ENCODE data around the gene RNF128.
"Not testable (repeated sequence)": the region's sequence is repeated elsewhere in the genome, so short reads cannot be mapped to it uniquely, and the experiment has no call there.

Gene RNF128

GRCh38 chrX:106751407-106751806 lies 24.9 kb downstream of the RNF128 start:
- no peaks in the 10 kb centered on the region for H3K27me3 ChIP-seq (replicated peaks; ENCODE audit: control insufficient read depth, insufficient read depth, low read length)
- no peak overlapping the region for H3K4me3 ChIP-seq (replicated peaks; ENCODE audit: low read depth, low read length)
- DNase-seq (ENCODE audit: extremely low read depth, insufficient read length): no peak
- no peaks in the 10 kb centered on the region for H3K36me3 ChIP-seq (ENCODE audit: control insufficient read depth, insufficient read depth, low read length)
- TF ChIP-seq CTCF (IDR thresholded peaks at IDR 0.05; ENCODE audit: insufficient read depth, low read length, poor library complexity, severe bottlenecking): no peak

GRCh38 chrX:106752101-106752678 lies 25.7 kb downstream of the RNF128 start:
- H3K27me3 ChIP-seq (replicated peaks; ENCODE audit: control insufficient read depth, insufficient read depth, low read length): no peaks in the 10 kb centered on the region
- no peak overlapping the region for H3K4me3 ChIP-seq (replicated peaks; ENCODE audit: low read depth, low read length)
- no peaks in the 10 kb centered on the region for H3K36me3 ChIP-seq (ENCODE audit: control insufficient read depth, insufficient read depth, low read length)
- peak; percentile 11 for TF ChIP-seq CTCF (IDR thresholded peaks at IDR 0.05; ENCODE audit: insufficient read depth, low read length, poor library complexity, severe bottlenecking)
- no peak for DNase-seq (ENCODE audit: extremely low read depth, insufficient read length)

- DNase-seq (ENCODE audit: extremely low read depth, insufficient read length); H3K36me3 ChIP-seq (ENCODE audit: control insufficient read depth, insufficient read depth, low read length); H3K4me3 ChIP-seq (replicated peaks; ENCODE audit: low read depth, low read length); H3K27me3 ChIP-seq (replicated peaks; ENCODE audit: control insufficient read depth, insufficient read depth, low read length): not testable (repeated sequence)
These were observed 42.8 kb downstream of the RNF128 start for GRCh38 chrX:106769288-106769687.

GRCh38 chrX:106774981-106775380 lies 48.5 kb downstream of the RNF128 start:
- H3K36me3 ChIP-seq (ENCODE audit: control insufficient read depth, insufficient read depth, low read length): no peaks in the 10 kb centered on the region
- no peak for DNase-seq (ENCODE audit: extremely low read depth, insufficient read length)
- H3K4me3 ChIP-seq (replicated peaks; ENCODE audit: low read depth, low read length): no peak overlapping the region
- H3K27me3 ChIP-seq (replicated peaks; ENCODE audit: control insufficient read depth, insufficient read depth, low read length): no peaks in the 10 kb centered on the region
- TF ChIP-seq CTCF (IDR thresholded peaks at IDR 0.05; ENCODE audit: insufficient read depth, low read length, poor library complexity, severe bottlenecking): no peak

GRCh38 chrX:106780264-106780663 lies 53.8 kb downstream of the RNF128 start:
- no peak for TF ChIP-seq CTCF (IDR thresholded peaks at IDR 0.05; ENCODE audit: insufficient read depth, low read length, poor library complexity, severe bottlenecking)
- Histone ChIP-seq H3K27me3 (replicated peaks; ENCODE audit: control insufficient read depth, insufficient read depth, low read length) (no peaks in the 10 kb centered on the region), H3K4me3 (replicated peaks; ENCODE audit: low read depth, low read length) (no peak overlapping the region), H3K36me3 (ENCODE audit: control insufficient read depth, insufficient read depth, low read length) (no peaks in the 10 kb centered on the region)
- DNase-seq (ENCODE audit: extremely low read depth, insufficient read length): no peak

GRCh38 chrX:106780664-106781377 lies 54.3 kb downstream of the RNF128 start:
- no peak for TF ChIP-seq CTCF (IDR thresholded peaks at IDR 0.05; ENCODE audit: insufficient read depth, low read length, poor library complexity, severe bottlenecking)
- H3K4me3 ChIP-seq (replicated peaks; ENCODE audit: low read depth, low read length): no peak overlapping the region
- no peaks in the 10 kb centered on the region for H3K27me3 ChIP-seq (replicated peaks; ENCODE audit: control insufficient read depth, insufficient read depth, low read length)
- no peak for DNase-seq (ENCODE audit: extremely low read depth, insufficient read length)
- H3K36me3 ChIP-seq (ENCODE audit: control insufficient read depth, insufficient read depth, low read length): no peaks in the 10 kb centered on the region
